Measurements from ENCODE around the gene PALD1. TPM values are rescaled to one million over a fixed set of nuclear protein-coding genes. Genes with fewer than 3 reads are reported as not detected.

The PALD1 gene
- total RNA-seq, 4 donors from 2014 or later: 10.4 to 19.1 (median 12.8) TPM

DNA sequence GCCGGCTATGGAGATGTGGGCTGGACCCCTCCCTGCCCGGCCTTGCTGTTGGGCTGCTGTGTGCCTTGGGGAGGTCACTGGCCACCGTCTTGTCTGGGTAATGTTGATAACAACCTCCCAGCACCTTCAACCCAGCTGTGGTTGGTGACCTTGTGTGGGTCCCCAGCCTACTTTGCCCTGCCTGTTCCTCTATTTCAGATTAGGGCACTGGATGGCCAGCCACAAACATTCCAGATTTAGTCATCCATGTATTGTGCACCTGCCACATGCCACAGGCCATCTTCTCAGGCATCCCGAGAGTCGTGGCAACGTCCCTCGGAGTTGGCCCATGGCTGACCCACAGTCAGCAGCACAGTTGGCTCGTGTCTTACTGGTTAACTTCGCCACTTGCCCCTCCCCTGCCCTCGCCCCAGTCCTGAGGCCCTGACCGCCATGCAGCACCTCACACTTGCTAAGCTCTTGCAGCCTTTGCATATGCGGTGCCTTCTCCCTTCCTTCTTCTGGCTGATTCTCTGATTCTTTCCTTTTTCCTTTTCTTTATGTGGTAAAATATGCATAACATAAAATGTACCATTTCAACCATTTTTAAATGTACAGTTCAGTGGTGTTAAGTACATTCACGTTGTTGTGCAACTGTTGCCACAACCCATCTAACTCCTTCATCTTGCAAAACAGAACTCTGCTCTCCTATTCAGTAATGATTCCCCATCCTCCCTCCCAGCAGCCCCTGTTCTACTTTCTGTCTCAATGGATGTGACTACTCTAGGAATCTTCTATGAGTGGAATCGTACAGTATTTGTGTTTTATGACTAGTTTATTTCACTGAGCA is 63.4 kb downstream of the PALD1 start:
- H3K9me3 ChIP-seq: no peaks in the 10 kb centered on the region
- H3K4me1 ChIP-seq: peaks cover 0 to 21% (median 14%) of the 10 kb centered on the region in 4 donors
- peaks cover 0 to 45% (median 32%) of the 10 kb centered on the region in 4 donors for H3K36me3 ChIP-seq
- TF ChIP-seq EP300 (IDR thresholded peaks at IDR 0.05): no peak
- TF ChIP-seq POLR2AphosphoS5 (IDR thresholded peaks at IDR 0.05): no peak
- no peak for TF ChIP-seq POLR2A (IDR thresholded peaks at IDR 0.05; ENCODE audit: low read depth)
- TF ChIP-seq CTCF (IDR thresholded peaks at IDR 0.05): no peak
- no peak overlapping the region for H3K27ac ChIP-seq (replicated peaks in 1 of 4)
- intact Hi-C loops (cut with DNase I): no loop called here
- H3K27me3 ChIP-seq: no peaks in the 10 kb centered on the region
- H3K4me3 ChIP-seq: no peak overlapping the region
- no peak for DNase-seq (ENCODE audit: extremely low spot score)
- WGBS: 90% methylated on average over 12 of the region's 14 CpGs

- no peak overlapping the region for H3K4me3 ChIP-seq
- no peak for DNase-seq (ENCODE audit: extremely low spot score)
- no peak for TF ChIP-seq EP300 (IDR thresholded peaks at IDR 0.05)
- peak in 1 of 3 experiments; percentile 2 for TF ChIP-seq CTCF (IDR thresholded peaks at IDR 0.05)
- H3K36me3 ChIP-seq: peaks cover 0 to 45% (median 35%) of the 10 kb centered on the region in 4 donors
- peaks cover 0 to 21% (median 14%) of the 10 kb centered on the region in 4 donors for H3K4me1 ChIP-seq
- no peaks in the 10 kb centered on the region for H3K27me3 ChIP-seq
- H3K27ac ChIP-seq (replicated peaks in 1 of 4): no peak overlapping the region
- H3K9me3 ChIP-seq: no peaks in the 10 kb centered on the region
- 91% methylated on average over 3 of the region's 3 CpGs for WGBS
- intact Hi-C loops (cut with DNase I): no loop called here
These were observed 64.0 kb downstream of the PALD1 start for GRCh38 chr10:70542565-70542938.

DNA sequence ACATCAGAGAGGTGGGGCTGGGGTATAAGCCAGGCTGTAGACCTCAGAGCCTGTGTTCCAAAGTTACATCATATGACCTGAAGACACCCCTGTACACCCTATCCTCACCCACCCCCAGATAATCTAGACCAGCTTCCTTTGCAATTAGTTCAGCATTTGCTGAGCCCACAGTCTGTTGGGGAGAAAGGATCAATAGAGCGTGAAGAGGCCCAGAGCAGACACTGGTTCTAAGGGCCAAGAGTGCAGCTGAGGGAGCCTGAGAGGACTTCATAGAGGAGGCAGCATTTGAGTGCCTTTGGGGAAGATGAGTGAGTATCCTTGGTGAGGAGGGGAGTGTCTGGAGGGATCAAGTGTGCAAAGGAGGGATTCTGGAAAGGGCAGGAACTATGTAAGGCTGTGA is 65.3 kb downstream of the PALD1 start:
- Histone ChIP-seq H3K4me1 (peaks cover 0 to 14% (median 9%) of the 10 kb centered on the region in 4 donors), H3K4me3 (no peak overlapping the region), H3K36me3 (peaks cover 0 to 49% (median 32%) of the 10 kb centered on the region in 4 donors), H3K9me3 (no peaks in the 10 kb centered on the region), H3K27me3 (no peaks in the 10 kb centered on the region), H3K27ac (replicated peaks in 1 of 4) (no peak overlapping the region)
- whole genome bisulfite sequencing: 100% methylated on average over 1 of the region's 1 CpG
- no peak for DNase-seq (ENCODE audit: extremely low spot score)
- intact Hi-C loops (cut with DNase I): no loop called here
- TF ChIP-seq POLR2AphosphoS5 (IDR thresholded peaks at IDR 0.05) (no peak), EP300 (IDR thresholded peaks at IDR 0.05) (no peak), POLR2A (IDR thresholded peaks at IDR 0.05; ENCODE audit: low read depth) (no peak), CTCF (IDR thresholded peaks at IDR 0.05) (no peak)

DNA sequence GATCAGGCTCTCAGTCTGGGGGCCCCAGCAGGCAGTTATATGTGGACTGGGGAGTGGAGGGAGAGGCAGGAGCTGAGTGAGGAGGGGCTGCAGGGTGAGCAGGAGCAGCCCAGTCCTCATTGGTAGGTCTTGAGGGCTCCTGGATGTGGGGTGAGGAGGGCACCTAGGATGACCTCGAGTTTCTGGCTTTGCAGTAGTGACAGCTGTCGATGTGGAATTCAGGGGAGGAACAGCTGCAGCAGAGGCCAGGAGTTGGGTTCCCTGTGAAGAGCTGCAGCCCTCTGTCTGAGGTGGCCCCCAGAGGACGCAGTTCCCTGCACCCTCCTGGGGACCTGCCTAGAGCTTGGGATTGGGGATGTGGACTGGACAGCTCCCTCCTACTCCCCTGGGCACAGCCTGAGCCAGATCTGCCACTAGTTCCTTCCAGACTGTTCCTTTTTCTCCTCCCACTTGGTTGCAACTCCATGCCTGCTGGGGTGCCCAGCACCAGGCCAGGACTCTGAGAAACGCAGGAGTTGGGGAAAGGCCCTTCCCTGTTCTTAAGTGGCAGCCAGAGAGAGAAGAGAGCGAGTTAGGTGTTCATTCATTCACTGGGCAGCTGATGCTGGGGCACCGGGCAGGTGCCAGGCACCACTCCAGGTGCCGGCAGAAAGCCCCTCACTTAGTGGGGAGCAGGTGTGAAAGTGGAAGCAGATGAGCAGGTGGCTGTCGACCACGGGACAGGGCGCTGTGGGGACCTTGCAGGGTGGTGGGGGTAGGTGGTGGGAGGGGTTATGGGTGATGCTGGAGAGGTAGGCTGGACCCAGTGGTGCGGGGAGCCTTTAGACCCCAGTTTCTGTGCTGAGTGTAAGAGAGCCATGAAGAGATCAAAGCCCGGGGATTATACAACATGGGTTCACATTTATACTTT is 66.1 kb downstream of the PALD1 start:
- intact Hi-C loops (cut with DNase I): no loop called here
- Histone ChIP-seq H3K4me3 (no peak overlapping the region), H3K27ac (replicated peaks in 1 of 4) (no peak overlapping the region), H3K36me3 (peaks cover 0 to 42% (median 26%) of the 10 kb centered on the region in 4 donors), H3K4me1 (peaks cover 0 to 13% (median 10%) of the 10 kb centered on the region in 4 donors), H3K9me3 (no peaks in the 10 kb centered on the region), H3K27me3 (no peaks in the 10 kb centered on the region)
- no peak for DNase-seq (ENCODE audit: extremely low spot score)
- TF ChIP-seq POLR2AphosphoS5 (IDR thresholded peaks at IDR 0.05): no peak
- TF ChIP-seq CTCF (IDR thresholded peaks at IDR 0.05): no peak
- TF ChIP-seq POLR2A (IDR thresholded peaks at IDR 0.05; ENCODE audit: low read depth): no peak
- no peak for TF ChIP-seq EP300 (IDR thresholded peaks at IDR 0.05)
- WGBS: 83% methylated on average over 12 of the region's 12 CpGs

All from esophagus muscularis mucosa (tissue), 4 donors.